Urothelium cell line (cell line): Measurements from ENCODE around the gene MLLT3.

Experiments used
- DNase-seq: peaks from one replicate; pipeline ENCODE4 v3.0.0; 2011; ENCODE audit warnings: low spot score, mixed read lengths
- FAIRE-seq: peaks from 2 replicates; lab custom pipeline; 2011; peaks lifted over from hg19 to GRCh38; lab: Jason Lieb, UNC

Gene MLLT3

DNA sequence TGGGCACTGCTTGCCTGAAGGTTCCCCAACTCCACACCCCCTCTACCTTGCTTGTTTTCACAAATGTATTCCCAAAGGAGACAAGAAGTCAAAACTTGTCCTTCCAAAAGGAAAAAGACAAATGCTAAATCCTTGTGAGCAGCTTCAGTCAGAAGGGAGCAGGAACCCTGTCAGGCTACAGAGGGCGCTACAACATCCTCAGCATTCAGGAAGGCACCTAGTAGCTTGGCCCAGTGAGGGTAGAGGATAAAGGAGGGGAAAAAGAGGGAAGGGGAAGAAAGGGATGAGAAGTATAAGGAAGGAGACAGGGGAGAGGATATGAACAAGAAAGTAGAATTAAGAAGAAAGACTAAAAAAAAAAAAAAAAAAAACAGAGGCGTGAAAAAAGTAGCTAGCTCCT lies 97.5 kb downstream of the MLLT3 start:
- FAIRE-seq (no peak), DNase-seq (no peak)

GRCh38 chr9:20518737-20519136 lies 103.6 kb downstream of the MLLT3 start:
- no peak for FAIRE-seq

DNA sequence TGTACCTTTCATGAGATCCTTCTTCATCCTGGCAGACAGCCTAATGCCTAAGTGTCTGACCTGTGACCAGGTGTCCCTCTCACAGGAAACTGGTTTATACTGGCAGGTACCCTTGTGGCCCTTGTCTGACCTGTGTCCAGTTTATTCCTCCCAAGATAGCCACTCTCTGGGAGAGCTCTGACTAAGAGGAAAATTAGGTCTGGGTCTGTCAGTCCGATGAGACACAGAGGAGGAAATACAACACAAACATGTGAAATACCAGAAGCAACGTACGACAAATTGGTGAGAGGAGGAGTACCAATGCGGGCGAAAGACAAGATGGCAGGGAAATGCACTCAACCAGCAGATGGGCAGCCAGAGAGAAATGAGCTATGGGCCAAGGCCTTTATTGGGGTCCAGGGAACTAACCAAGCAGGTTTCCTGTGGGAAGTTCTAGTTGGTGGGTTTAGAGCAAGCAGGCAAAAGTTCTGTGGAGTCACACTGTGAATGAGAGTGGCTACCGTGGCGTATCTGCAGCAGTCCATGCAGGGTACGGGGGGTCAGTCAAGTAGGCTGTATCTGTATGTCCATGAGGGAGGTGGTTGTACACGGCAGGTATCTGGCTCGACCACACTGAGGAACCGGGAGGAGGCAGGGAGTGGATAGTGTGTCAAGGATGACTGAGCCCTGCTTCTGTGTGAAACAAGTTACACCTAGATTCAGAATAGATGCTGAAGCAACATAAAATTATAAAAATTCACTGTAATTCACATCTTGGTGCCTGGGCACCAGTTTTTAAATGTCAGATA lies 109.0 kb downstream of the MLLT3 start:
- DNase-seq, result no peak
- no peak for FAIRE-seq

More at GRCh38 chr9:20518737-20519136, 103.6 kb downstream of the MLLT3 start:
- no peak for DNase-seq

DNA sequence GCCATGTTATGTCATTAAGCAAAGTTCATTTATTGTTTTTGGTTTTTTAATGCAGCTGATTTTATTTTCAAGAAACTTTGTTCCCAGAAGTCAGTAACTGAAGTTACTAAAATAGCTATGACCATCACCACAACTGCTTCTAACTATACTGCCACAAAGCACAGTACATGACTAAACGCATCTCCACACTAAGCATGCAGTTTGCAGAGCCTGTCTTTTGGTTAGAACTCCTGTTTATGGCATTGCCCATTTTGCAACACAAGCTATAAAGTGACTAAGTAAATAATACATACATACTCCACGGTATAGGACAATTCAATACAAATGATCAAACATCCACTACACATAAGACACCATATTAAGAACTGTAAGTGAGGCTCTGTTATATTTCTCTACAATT lies 109.7 kb downstream of the MLLT3 start:
- FAIRE-seq (no peak), DNase-seq (no peak)

DNA sequence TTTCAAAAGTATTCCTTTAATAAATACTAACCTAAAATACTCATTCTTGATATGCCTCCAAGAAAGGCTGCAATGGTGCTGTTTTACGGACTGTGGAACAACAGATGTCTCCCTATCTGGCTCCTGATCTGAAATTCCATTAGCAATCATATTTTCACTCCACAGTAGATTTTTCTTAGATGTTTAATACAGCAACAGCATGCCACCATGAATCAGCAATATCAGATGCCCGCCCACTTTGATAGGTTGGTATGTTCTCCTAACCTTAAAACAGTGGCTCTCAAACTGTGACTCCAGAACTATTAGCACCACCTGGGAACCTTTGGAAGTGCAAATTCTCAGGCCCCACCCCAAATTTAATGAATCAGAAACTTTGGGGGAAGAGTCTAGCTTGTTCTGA lies 110.2 kb downstream of the MLLT3 start:
- FAIRE-seq, result no peak
- no peak for DNase-seq

DNA sequence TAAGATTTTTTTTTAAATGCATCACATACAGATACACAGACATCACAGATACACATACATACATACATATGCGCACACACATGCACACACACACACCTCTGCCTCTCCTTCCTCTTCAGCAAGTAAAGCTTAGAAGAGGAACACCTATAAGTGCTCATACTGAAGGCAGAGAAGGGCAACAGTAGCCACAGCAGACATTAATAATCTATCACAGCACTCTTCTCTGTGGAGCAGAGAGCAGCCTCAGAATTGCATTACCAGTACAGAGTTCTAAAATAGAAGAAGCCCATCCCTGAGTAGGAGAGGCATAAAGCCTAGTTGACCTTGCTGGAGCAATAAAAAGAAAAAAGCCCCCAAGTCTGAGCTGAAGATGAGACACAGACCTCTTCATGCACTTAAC lies 110.6 kb downstream of the MLLT3 start:
- FAIRE-seq, result no peak
- no peak for DNase-seq

DNA sequence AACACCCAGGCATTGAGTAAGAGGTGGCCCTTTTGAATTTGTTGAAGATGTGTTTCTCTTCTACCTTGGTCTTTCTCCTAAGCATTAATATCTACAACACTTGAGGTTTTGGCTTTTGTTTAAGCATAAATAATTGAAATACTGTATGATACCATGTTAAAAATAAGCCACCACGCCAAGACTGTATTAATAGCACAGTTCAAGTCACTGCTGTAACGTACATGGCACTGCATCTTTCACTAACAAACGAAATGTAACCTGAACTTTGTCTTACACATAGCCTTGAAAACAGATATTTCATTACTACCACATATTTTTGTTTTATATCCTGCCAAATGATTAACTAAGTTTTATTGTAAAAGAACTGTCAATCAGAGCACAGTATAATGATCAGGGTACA lies 112.8 kb downstream of the MLLT3 start:
- DNase-seq (no peak), FAIRE-seq (no peak)

GRCh38 chr9:20508242-20508641 lies 114.1 kb downstream of the MLLT3 start:
- no peak for FAIRE-seq
- no peak for DNase-seq

DNA sequence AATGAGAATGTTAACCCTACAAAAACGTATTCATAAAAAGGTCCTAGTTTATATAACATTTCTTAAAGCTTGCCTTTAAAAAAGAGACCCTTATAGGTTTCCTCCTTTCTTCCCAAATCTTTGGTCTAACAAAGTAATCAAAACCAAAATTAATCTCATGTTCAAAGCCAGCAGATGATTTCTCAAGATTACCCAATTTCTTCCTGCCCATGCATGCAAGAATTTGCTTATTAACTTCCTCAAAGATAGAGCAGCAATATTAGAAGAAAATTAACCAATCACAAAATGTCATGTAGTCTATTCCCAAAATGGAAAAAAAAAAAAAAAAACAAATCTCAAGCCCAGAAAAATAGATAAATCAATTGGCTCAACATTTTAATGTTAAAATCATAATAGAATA lies 114.9 kb downstream of the MLLT3 start:
- FAIRE-seq (no peak), DNase-seq (no peak)

DNA sequence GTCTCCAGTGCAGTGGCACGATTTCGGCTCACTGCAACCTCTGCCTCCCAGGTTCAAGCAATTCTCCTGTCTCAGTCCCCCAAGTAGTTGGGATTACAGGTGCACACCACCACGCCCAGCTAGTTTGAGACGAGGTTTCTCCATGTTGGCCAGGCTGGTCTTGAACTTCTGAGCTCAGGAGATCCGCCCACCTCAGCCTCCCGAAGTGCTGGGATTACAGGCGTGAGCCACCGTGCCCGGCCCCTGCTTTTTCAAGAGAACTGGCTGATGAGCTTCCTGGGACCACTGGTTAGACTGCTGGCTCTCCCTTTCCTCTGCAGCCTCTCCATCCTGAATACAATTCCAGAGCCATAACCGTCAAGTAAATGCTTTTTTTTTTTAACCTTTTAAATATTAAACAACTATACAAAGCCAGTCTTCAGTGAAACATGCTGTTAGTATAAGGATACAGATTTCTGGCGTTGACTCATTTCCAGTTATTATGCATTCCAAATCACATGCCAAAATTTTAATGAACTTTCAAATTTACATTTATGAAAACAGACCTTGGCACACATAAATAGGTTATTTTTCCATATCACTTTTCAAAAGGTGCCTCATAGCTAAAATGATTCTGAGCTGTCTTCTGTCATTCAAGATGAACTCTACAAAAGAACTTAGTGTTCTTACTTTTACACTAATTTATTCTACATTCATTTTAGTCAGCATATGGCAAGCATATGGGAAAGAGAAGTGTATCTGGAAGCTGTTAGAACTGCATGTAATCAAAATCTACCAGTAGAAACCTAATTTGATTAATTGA lies 116.0 kb downstream of the MLLT3 start:
- DNase-seq (no peak), FAIRE-seq (no peak)

- FAIRE-seq (no peak), DNase-seq (no peak)
Observed at GRCh38 chr9:20505574-20505973, 116.7 kb downstream of the MLLT3 start.

DNA sequence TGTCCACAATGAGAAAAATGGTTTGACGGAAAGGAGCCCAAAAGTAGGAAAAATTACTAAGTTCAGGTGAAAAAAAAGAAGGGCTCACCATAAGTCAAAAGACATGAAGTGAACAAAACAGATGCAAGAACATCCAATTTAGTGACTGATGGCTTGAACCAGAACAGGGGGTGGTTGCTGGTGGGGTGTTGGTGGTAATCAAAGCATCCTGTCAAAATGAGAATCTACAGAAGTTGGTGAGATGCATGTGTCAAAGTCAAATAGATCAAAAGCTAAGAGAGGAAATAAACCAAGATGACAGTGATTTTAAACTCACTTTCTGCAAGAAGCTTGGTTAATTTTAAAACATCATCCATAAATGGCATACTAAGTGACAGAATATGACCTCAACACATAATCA lies 117.4 kb downstream of the MLLT3 start:
- FAIRE-seq (no peak), DNase-seq (no peak)

DNA sequence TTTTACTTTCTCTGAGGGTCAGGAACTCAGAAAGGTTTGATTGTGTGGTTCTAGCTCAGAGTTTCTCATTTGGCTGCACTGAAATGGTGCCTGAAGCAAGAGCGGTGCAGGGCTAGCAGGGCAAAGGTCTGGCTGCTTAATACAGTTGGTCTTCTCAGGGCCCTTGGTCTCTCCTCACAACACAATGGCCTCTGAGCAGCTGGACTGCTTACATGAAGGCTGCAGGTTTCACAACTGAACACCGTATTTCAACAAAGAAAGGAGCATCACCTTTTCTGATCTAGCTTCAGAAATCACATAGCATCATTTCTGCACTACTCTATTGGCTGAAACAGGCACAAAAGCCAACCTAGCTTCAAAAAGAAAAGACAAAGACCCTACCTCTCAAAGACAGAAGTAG lies 122.2 kb downstream of the MLLT3 start:
- FAIRE-seq, result no peak
- DNase-seq, result no peak

DNA sequence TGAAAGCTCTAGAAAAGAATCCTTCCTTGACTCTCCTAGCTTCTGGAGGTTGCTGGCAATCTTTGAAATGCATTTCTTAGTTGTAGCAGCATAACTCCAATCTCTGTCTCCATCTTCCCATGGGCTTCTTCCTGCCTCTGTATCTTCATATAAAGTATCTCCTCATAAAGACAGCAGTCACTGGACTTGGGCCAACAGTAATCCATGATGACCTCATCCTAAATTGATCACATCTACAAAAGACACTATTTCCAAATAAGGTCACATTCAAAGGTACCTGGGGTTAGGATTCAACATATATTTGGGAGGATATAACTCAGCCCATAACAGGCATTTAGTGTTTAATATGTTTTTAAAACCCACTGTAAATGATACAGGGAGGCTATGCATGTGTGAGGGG lies 123.3 kb downstream of the MLLT3 start:
- FAIRE-seq (no peak), DNase-seq (no peak)

DNA sequence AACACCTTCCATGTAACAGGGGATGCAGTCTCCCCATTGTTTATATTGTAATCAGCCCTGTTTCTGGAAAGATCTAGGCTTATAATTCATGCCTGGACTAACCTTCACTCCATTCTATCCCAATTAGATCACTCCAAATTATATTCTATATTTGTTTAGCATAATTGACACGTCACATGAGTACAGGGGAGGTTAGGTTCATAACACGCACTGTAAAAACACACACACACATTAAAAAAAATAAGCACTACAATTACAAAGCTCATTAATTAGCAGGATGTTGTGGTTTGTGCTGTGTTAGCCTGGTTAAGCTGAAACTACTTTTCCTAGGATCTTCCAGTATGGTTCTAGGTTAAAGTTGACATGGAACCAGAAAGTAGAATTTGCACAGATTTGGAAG lies 126.0 kb downstream of the MLLT3 start:
- FAIRE-seq (no peak), DNase-seq (no peak)

GRCh38 chr9:20495098-20495497 lies 127.2 kb downstream of the MLLT3 start:
- FAIRE-seq (no peak), DNase-seq (no peak)

GRCh38 chr9:20494035-20494434 lies 128.3 kb downstream of the MLLT3 start:
- DNase-seq, result no peak
- no peak for FAIRE-seq

GRCh38 chr9:20492772-20493171 lies 129.5 kb downstream of the MLLT3 start:
- FAIRE-seq (no peak), DNase-seq (no peak)

GRCh38 chr9:20491612-20492011 lies 130.7 kb downstream of the MLLT3 start:
- FAIRE-seq (no peak), DNase-seq (no peak)

DNA sequence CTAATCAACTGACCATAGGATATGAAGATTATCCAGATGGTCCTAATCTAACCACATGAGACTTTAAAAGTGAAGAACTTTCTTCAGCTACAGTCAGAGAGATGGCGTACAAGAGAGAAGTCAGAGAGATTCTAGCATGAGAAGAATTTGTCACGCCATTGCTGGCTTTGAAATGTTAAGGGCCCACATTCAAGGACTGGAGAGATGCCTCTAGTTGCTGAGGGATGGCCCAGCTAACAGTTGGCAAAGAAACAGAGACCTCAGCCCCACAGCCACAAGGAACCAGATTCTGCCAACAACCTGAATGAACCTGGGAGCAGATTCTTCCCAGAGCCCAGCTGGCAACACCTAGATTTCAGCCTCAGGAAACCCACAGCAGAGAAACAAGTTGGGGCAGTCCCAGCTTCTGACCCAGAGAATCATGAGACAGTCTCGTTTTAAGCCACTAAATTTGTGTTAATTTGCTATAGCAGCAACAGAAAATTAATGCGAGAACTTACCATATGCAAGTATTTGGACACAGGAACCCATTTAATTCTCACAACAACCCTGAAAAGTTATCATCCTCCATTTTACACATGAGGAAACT lies 132.0 kb downstream of the MLLT3 start:
- no peak for FAIRE-seq

DNA sequence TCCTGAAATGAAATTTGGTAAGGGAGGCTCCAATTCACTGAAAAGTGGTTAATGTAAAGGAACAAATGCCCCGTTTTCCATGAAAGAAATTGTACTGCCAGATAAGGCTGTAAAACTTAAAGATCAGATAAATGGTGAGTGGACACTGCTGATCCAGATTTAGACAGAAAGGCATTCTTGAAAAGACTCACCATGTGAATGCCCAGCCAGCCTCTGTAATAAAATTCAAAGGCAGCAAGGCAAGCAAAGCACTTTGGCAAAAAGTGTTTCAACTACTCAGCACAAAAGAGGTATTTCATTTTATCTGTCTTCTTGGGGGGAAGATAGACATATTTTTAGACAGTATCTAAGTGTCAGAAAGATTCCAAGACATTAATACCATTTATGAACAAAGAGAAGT lies 133.6 kb downstream of the MLLT3 start:
- DNase-seq (no peak), FAIRE-seq (no peak)

More for the DNA sequence above, 132.0 kb downstream of the MLLT3 start:
- DNase-seq, result no peak

DNA sequence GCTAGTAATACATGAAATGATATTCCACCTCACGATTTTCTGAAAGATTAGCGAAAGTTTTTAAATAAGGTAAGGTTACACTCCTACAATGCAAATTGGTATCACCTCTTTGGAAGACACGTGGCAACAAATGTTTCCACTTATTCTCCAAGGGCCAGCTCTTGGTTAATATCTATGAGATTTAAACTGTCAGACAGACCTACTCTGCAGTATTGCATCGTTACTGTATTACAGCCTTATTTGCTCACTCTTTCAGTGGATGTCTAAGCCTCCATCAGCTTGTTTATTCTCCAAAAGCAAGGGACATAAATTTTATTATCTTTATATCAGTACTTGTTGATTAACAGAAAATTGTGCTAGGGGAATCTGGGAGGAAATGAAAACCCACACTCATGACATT lies 135.7 kb downstream of the MLLT3 start:
- DNase-seq, result no peak
- no peak for FAIRE-seq
